Upper lobe of left lung (tissue), 4 donors: Measurements from ENCODE around the gene STARD8.

Source experiments
- EP300 ChIP-seq, 4 donors: sonication (generic); formaldehyde crosslinking; IDR thresholded peaks; one replicate each; pipeline ENCODE4 v1.5.1; 2017; ENCODE audit warnings: antibody characterized with exemption in 4 of 4, control low read depth in 2 of 4
- POLR2A ChIP-seq, 4 donors: fragments of 450-650 bp; IDR thresholded peaks; one replicate each; pipeline ENCODE4 v1.5.1; 2016 to 2017; ENCODE audit warnings: antibody characterized with exemption in 4 of 4, mild to moderate bottlenecking in 2 of 4
- POLR2AphosphoS5 ChIP-seq, 2 donors: sonication (generic); formaldehyde crosslinking; IDR thresholded peaks; one replicate each; pipeline ENCODE4 v1.5.1; 2017; ENCODE audit warnings: antibody characterized with exemption in 2 of 2
- TF ChIP-seq, protein P1 (sequence below), 6 experiments: fragments of 450-650 bp in 4 of 6; fragments of 200-600 bp in 2 of 6; sonication (generic) in 2 of 6; IDR thresholded peaks; one replicate each; pipeline ENCODE4 v1.5.1; 2016 to 2019; ENCODE audit warnings: antibody characterized with exemption in 6 of 6

GRCh38 chrX:68746988-68747387, 99.5 kb downstream of the STARD8 start:
- no peak for TF ChIP-seq EP300 (IDR thresholded peaks at IDR 0.05)
- TF ChIP-seq, protein P1, sequence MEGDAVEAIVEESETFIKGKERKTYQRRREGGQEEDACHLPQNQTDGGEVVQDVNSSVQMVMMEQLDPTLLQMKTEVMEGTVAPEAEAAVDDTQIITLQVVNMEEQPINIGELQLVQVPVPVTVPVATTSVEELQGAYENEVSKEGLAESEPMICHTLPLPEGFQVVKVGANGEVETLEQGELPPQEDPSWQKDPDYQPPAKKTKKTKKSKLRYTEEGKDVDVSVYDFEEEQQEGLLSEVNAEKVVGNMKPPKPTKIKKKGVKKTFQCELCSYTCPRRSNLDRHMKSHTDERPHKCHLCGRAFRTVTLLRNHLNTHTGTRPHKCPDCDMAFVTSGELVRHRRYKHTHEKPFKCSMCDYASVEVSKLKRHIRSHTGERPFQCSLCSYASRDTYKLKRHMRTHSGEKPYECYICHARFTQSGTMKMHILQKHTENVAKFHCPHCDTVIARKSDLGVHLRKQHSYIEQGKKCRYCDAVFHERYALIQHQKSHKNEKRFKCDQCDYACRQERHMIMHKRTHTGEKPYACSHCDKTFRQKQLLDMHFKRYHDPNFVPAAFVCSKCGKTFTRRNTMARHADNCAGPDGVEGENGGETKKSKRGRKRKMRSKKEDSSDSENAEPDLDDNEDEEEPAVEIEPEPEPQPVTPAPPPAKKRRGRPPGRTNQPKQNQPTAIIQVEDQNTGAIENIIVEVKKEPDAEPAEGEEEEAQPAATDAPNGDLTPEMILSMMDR (IDR thresholded peaks at IDR 0.05) = no peak
- no peak for TF ChIP-seq POLR2AphosphoS5 (IDR thresholded peaks at IDR 0.05)
- TF ChIP-seq POLR2A (IDR thresholded peaks at IDR 0.05) = no peak
